ENCODE results near the gene ARL5A. TPM values are rescaled to one million over a fixed set of nuclear protein-coding genes. Genes with fewer than 3 reads are reported as not detected.

The ARL5A gene
- total and polyA plus RNA-seq, 12 donors: 8.3 to 62.3 (median 55.6) TPM

- H3K27ac ChIP-seq: peak overlapping the region in 1 of 10 donors; percentile 29
- WGBS, 2 donors: 62 to 72% methylated on average over 4 of the region's 4 CpGs
- intact Hi-C loops (cut with DNase I): no loop called here
Measured at GRCh38 chr2:151766437-151767153, 61.6 kb downstream of the ARL5A start.

GRCh38 chr2:151765760-151766410, 62.3 kb downstream of the ARL5A start:
- DNase-seq (no peak), ATAC-seq (peak in 5 of 8 donors; percentile 19 to 53 (median 31))
- no peaks in the 10 kb centered on the region for H3K27me3 ChIP-seq
- intact Hi-C loops (cut with DNase I): no loop called here
- TF ChIP-seq, protein P1, sequence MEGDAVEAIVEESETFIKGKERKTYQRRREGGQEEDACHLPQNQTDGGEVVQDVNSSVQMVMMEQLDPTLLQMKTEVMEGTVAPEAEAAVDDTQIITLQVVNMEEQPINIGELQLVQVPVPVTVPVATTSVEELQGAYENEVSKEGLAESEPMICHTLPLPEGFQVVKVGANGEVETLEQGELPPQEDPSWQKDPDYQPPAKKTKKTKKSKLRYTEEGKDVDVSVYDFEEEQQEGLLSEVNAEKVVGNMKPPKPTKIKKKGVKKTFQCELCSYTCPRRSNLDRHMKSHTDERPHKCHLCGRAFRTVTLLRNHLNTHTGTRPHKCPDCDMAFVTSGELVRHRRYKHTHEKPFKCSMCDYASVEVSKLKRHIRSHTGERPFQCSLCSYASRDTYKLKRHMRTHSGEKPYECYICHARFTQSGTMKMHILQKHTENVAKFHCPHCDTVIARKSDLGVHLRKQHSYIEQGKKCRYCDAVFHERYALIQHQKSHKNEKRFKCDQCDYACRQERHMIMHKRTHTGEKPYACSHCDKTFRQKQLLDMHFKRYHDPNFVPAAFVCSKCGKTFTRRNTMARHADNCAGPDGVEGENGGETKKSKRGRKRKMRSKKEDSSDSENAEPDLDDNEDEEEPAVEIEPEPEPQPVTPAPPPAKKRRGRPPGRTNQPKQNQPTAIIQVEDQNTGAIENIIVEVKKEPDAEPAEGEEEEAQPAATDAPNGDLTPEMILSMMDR (IDR thresholded peaks at IDR 0.05): no peak
- peaks cover 0 to 30% (median 5%) of the 10 kb centered on the region in 9 donors for H3K4me1 ChIP-seq
- peak overlapping the region in 1 of 10 donors; percentile 21 for H3K27ac ChIP-seq
- H3K4me3 ChIP-seq: no peak overlapping the region
- peaks cover 0 to 3% (median 0%) of the 10 kb centered on the region in 11 donors for H3K9me3 ChIP-seq
- 73 to 76% methylated on average over 10 of the region's 10 CpGs for WGBS, 2 donors
- H3K36me3 ChIP-seq: peaks cover 0 to 6% (median 0%) of the 10 kb centered on the region in 9 donors

More at GRCh38 chr2:151766437-151767153, 61.6 kb downstream of the ARL5A start:
- H3K27me3 ChIP-seq: no peaks in the 10 kb centered on the region
- H3K4me3 ChIP-seq: no peak overlapping the region
- ATAC-seq (peak in 7 of 8 donors; percentile 11 to 71 (median 41)), DNase-seq (peak in 1 of 2 donors; percentile 28)
- TF ChIP-seq, protein P1 (IDR thresholded peaks at IDR 0.05): no peak
- H3K4me1 ChIP-seq: peaks cover 0 to 35% (median 8%) of the 10 kb centered on the region in 9 donors
- peaks cover 0 to 3% (median 0%) of the 10 kb centered on the region in 11 donors for H3K9me3 ChIP-seq
- H3K36me3 ChIP-seq: peaks cover 0 to 6% (median 0%) of the 10 kb centered on the region in 9 donors

DNA sequence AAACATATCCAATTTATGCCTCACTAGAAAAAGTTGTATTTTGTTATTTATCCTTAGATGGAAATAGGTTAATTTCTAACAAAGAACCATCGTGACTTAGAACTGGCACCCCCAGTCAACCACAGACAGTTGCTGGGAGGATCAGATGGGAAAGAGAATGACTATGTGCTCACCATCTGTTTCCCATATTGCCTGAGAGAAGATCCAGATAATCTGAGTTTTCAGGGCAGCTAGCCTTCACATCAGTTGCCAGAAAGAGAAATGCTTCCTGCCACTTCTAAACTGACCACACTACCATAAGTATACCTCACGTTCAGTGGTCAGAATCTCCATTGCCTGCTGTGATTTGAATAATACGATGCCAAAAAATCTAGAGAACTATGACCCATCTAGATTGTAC, 65.5 kb downstream of the ARL5A start:
- DNase-seq (no peak), ATAC-seq (no peak)
- H3K4me1 ChIP-seq: peaks cover 0 to 35% (median 6%) of the 10 kb centered on the region in 9 donors
- 53 to 55% methylated on average over 3 of the region's 3 CpGs for WGBS, 2 donors
- H3K36me3 ChIP-seq: peaks cover 0 to 6% (median 0%) of the 10 kb centered on the region in 9 donors
- H3K27ac ChIP-seq: no peak overlapping the region
- no peak overlapping the region for H3K4me3 ChIP-seq
- no peaks in the 10 kb centered on the region for H3K9me3 ChIP-seq
- TF ChIP-seq, protein P1 (IDR thresholded peaks at IDR 0.05): no peak
- no peaks in the 10 kb centered on the region for H3K27me3 ChIP-seq
- intact Hi-C loops (cut with DNase I): no loop called here

DNA sequence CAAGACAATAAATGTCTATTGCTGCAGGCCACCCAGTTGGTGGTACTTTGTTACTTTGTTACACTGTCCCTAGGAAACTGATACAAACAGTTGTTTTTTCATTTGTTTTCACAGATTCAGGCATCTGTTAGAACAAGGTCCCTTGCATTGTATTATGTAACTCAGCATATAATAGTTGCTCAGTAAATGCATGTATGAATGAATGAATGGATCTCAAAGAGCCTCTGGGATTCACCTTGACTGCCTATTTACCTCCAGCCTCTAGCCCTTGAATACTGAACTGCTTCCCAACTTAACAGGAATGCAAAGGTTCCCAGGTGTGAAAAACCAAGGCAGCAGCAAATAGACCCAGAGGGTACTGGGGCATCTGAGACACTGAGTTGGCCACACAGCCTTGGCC, 66.5 kb downstream of the ARL5A start:
- no peaks in the 10 kb centered on the region for H3K9me3 ChIP-seq
- TF ChIP-seq, protein P1 (IDR thresholded peaks at IDR 0.05): no peak
- DNase-seq (no peak), ATAC-seq (no peak)
- H3K4me3 ChIP-seq: no peak overlapping the region
- intact Hi-C loops (cut with DNase I): no loop called here
- peaks cover 0 to 34% (median 8%) of the 10 kb centered on the region in 9 donors for H3K4me1 ChIP-seq
- H3K36me3 ChIP-seq: peaks cover 0 to 2% (median 0%) of the 10 kb centered on the region in 9 donors
- no peaks in the 10 kb centered on the region for H3K27me3 ChIP-seq
- H3K27ac ChIP-seq: no peak overlapping the region
